CD14-positive monocyte (primary cell): ENCODE measurements around the gene TNFAIP1. TPM values are rescaled to one million over a fixed set of nuclear protein-coding genes. Genes with fewer than 3 reads are reported as not detected.

ENCODE experiments used
- DNase-seq, 3 donors: peaks; one replicate each; pipeline ENCODE4 v3.0.0-alpha.2; 2011 to 2022
- H2AFZ ChIP-seq: 2 replicates; pipeline ENCODE4 v1.6.0; 2012; ENCODE audit warnings: mild to moderate bottlenecking, low read depth, low read length, inconsistent platforms; ENCODE audit not compliant: insufficient read depth, poor library complexity, severe bottlenecking
- H3K27ac ChIP-seq, 2 donors: 1 replicate in 1 of 2; 2 replicates in 1 of 2; pipeline ENCODE4 v1.5.1; 2012 to 2013; ENCODE audit warnings: low read length in 2 of 2, control low read depth in 1 of 2, inconsistent platforms in 1 of 2, low read depth in 1 of 2, mild to moderate bottlenecking in 1 of 2
- H3K27me3 ChIP-seq, 2 donors: one replicate each; pipeline versions ENCODE4 v1.6.0 to v1.6.1; 2011 to 2013; ENCODE audit warnings: low read length in 2 of 2; ENCODE audit not compliant: control insufficient read depth in 2 of 2, insufficient read depth in 2 of 2
- H3K36me3 ChIP-seq, 2 donors: replicated peaks in 1 of 2; 1 replicate in 1 of 2; 2 replicates in 1 of 2; pipeline versions ENCODE4 v1.5.1 to v1.6.1; 2012 to 2013; ENCODE audit warnings: low read length in 2 of 2, control low read depth in 1 of 2, inconsistent platforms in 1 of 2, mild to moderate bottlenecking in 1 of 2; ENCODE audit not compliant: insufficient read depth in 2 of 2, control insufficient read depth in 1 of 2
- H3K4me1 ChIP-seq, 2 donors: 1 replicate in 1 of 2; 2 replicates in 1 of 2; pipeline versions ENCODE4 v1.5.1 to v1.6.1; 2012 to 2013; ENCODE audit warnings: low read length in 2 of 2, control low read depth in 1 of 2, inconsistent platforms in 1 of 2, mild to moderate bottlenecking in 1 of 2, moderate library complexity in 1 of 2; ENCODE audit not compliant: insufficient read depth in 2 of 2, control insufficient read depth in 1 of 2
- H3K4me2 ChIP-seq: replicated peaks from 2 replicates; pipeline ENCODE3; 2012; ENCODE audit warnings: low read length, moderate library complexity, mild to moderate bottlenecking; ENCODE audit not compliant: poor library complexity, severe bottlenecking; ENCODE audit errors: extremely low read depth
- H3K4me3 ChIP-seq, 3 experiments: fragments of 200-600 bp in 1 of 3; sonication (generic) in 1 of 3; replicated peaks in 1 of 3; 1 replicate in 2 of 3; 2 replicates in 1 of 3; pipeline ENCODE4 v1.5.1; 2011 to 2013; ENCODE audit warnings: low read length in 3 of 3, mild to moderate bottlenecking in 3 of 3, control low read depth in 2 of 3, low read depth in 2 of 3, inconsistent platforms in 1 of 3, moderate library complexity in 1 of 3
- H3K79me2 ChIP-seq: 2 replicates; pipeline ENCODE4 v1.6.0; 2012; ENCODE audit warnings: mild to moderate bottlenecking, control low read depth, inconsistent platforms, low read length, moderate library complexity; ENCODE audit not compliant: insufficient read depth
- H3K9ac ChIP-seq: 2 replicates; pipeline ENCODE4 v1.6.0; 2017; ENCODE audit warnings: low read length, mild to moderate bottlenecking; ENCODE audit not compliant: insufficient read depth, poor library complexity, severe bottlenecking
- H3K9me3 ChIP-seq, 2 donors: replicated peaks in 1 of 2; 1 replicate in 1 of 2; 2 replicates in 1 of 2; pipeline versions ENCODE4 v1.5.1 to v1.6.1; 2012 to 2013; ENCODE audit warnings: low read length in 2 of 2, control low read depth in 1 of 2; ENCODE audit not compliant: control insufficient read depth in 1 of 2, insufficient read depth in 1 of 2
- H4K20me1 ChIP-seq: 2 replicates; pipeline ENCODE4 v1.6.0; 2012; ENCODE audit warnings: mild to moderate bottlenecking, low read length, control low read depth, moderate library complexity; ENCODE audit not compliant: insufficient read depth
- H3K27ac Mint-ChIP-seq, 7 donors: one replicate each; pipeline ENCODE4 v1.8.0; 2020; ENCODE audit warnings: mild to moderate bottlenecking in 7 of 7, mixed read lengths in 7 of 7, moderate library complexity in 6 of 7, inconsistent platforms in 2 of 7
- H3K27me3 Mint-ChIP-seq, 3 donors: one replicate each; pipeline ENCODE4 v1.8.0; 2021 to 2022; ENCODE audit warnings: low read depth in 3 of 3, mild to moderate bottlenecking in 3 of 3, mixed read lengths in 3 of 3, moderate library complexity in 3 of 3, inconsistent platforms in 1 of 3
- H3K36me3 Mint-ChIP-seq, 2 donors: one replicate each; pipeline ENCODE4 v1.8.0; 2020; ENCODE audit warnings: mixed read lengths in 2 of 2, inconsistent platforms in 1 of 2, mild to moderate bottlenecking in 1 of 2
- H3K4me1 Mint-ChIP-seq: one replicate; pipeline ENCODE4 v1.8.0; 2020; ENCODE audit warnings: mild to moderate bottlenecking, mixed read lengths
- H3K4me3 Mint-ChIP-seq, 2 donors: one replicate each; pipeline ENCODE4 v1.8.0; 2020; ENCODE audit warnings: mild to moderate bottlenecking in 2 of 2, mixed read lengths in 2 of 2, moderate library complexity in 1 of 2
- H3K9me3 Mint-ChIP-seq, 7 donors: one replicate each; pipeline ENCODE4 v1.8.0; 2020 to 2022; ENCODE audit warnings: mixed read lengths in 7 of 7, mild to moderate bottlenecking in 6 of 7, moderate library complexity in 6 of 7, inconsistent platforms in 2 of 7
- CTCF ChIP-seq: fragments of 200-600 bp; IDR thresholded peaks from one replicate; pipeline ENCODE4 v1.8.0; 2022; ENCODE audit warnings: antibody characterized with exemption, mild to moderate bottlenecking
- WGBS: methylation state at CpG from one replicate; pipeline ENCODE4 v1.1.5; 2013; ENCODE audit warnings: missing lambda C conversion rate; ENCODE audit not compliant: insufficient coverage; 5-methylcytosine and 5-hydroxymethylcytosine counted together
- intact Hi-C, 2 donors: fragments of 100-400 bp; cut with micrococcal nuclease; formaldehyde crosslinking; loops; one replicate each; pipeline versions ENCODE4 v1.15.0 to v1.15.1; 2023
- polyA plus RNA-seq, 3 donors: library from polyadenylated mRNA; depleted of rRNA in 1 of 3; unstranded in 2 of 3; stranded (reverse) in 1 of 3; fragments of 300-500 nt in 2 of 3; fragments of >200 nt in 1 of 3; fragmentation: Illumina TruSeq in 2 of 3; gene quantifications; 1 replicate in 2 of 3; 2 replicates in 1 of 3; pipeline ENCODE4 v1.2.3, GENCODE V29; 2012 to 2021

Gene TNFAIP1
- polyA plus RNA-seq, 3 donors = 7.2 to 9.5 (median 9.4) TPM

- Histone ChIP-seq H2AFZ (no peak overlapping the region), H3K27me3 (no peaks in the 10 kb centered on the region), H3K36me3 (peaks cover 81 to 91% of the 10 kb centered on the region in 2 donors), H3K9ac (no peak overlapping the region), H3K27ac (no peak overlapping the region), H3K9me3 (no peaks in the 10 kb centered on the region), H3K4me3 (no peak overlapping the region), H3K79me2 (peaks cover 2% of the 10 kb centered on the region), H3K4me1 (no peaks in the 10 kb centered on the region), H4K20me1 (peaks cover 7% of the 10 kb centered on the region), H3K4me2 (no peak overlapping the region)
- TF ChIP-seq CTCF = no peak
- no peak overlapping the region for H3K4me3 Mint-ChIP-seq
- DNase-seq = no peak
- WGBS = 92% methylated on average over 8 of the region's 10 CpGs
- H3K27me3 Mint-ChIP-seq = peaks cover 0 to 2% (median 0%) of the 10 kb centered on the region in 3 donors
- no peaks in the 10 kb centered on the region for H3K9me3 Mint-ChIP-seq
- peak overlapping the region in 1 of 7 donors; percentile 19 for H3K27ac Mint-ChIP-seq
- peaks cover 86 to 91% of the 10 kb centered on the region in 2 donors for H3K36me3 Mint-ChIP-seq
- intact Hi-C loops = no loop called here
- H3K4me1 Mint-ChIP-seq = no peaks in the 10 kb centered on the region
Observed at GRCh38 chr17:28343491-28343932, 8.0 kb downstream of the TNFAIP1 start.

- H3K36me3 Mint-ChIP-seq = peaks cover 88 to 96% of the 10 kb centered on the region in 2 donors
- Histone ChIP-seq H3K9me3 (no peaks in the 10 kb centered on the region), H3K4me1 (no peaks in the 10 kb centered on the region), H3K27ac (no peak overlapping the region), H3K9ac (no peak overlapping the region), H3K36me3 (peaks cover 86 to 96% of the 10 kb centered on the region in 2 donors), H3K79me2 (no peaks in the 10 kb centered on the region), H4K20me1 (peaks cover 7% of the 10 kb centered on the region), H3K27me3 (no peaks in the 10 kb centered on the region), H2AFZ (no peak overlapping the region), H3K4me3 (no peak overlapping the region), H3K4me2 (no peak overlapping the region)
- intact Hi-C loops = no loop called here
- H3K4me1 Mint-ChIP-seq = no peaks in the 10 kb centered on the region
- WGBS = 100% methylated on average over 5 of the region's 9 CpGs
- H3K4me3 Mint-ChIP-seq = no peak overlapping the region
- no peaks in the 10 kb centered on the region for H3K9me3 Mint-ChIP-seq
- TF ChIP-seq CTCF = no peak
- no peak for DNase-seq
- peak overlapping the region in 1 of 7 donors; percentile 47 for H3K27ac Mint-ChIP-seq
- peaks cover 0 to 2% (median 0%) of the 10 kb centered on the region in 3 donors for H3K27me3 Mint-ChIP-seq
Observed at GRCh38 chr17:28344011-28344410, 8.4 kb downstream of the TNFAIP1 start.
